ENCODE results near the gene CDK7. TPM values are rescaled to one million over a fixed set of nuclear protein-coding genes. Genes with fewer than 3 reads are reported as not detected.
"Not testable (repeated sequence)": the region's sequence is repeated elsewhere in the genome, so short reads cannot be mapped to it uniquely, and the experiment has no call there.

Gene CDK7
- total RNA-seq, 4 donors from 2014 or later, result 16.1 to 27.4 (median 23.5) TPM

- TF ChIP-seq POLR2AphosphoS5 (IDR thresholded peaks at IDR 0.05), result no peak
- TF ChIP-seq EP300 (IDR thresholded peaks at IDR 0.05), result no peak
- no peak for TF ChIP-seq POLR2A (IDR thresholded peaks at IDR 0.05; ENCODE audit: low read depth)
- TF ChIP-seq CTCF (IDR thresholded peaks at IDR 0.05), result no peak
- Histone ChIP-seq H3K27ac (replicated peaks in 1 of 4) (no peak overlapping the region), H3K27me3 (no peaks in the 10 kb centered on the region), H3K4me3 (no peak overlapping the region), H3K9me3 (no peaks in the 10 kb centered on the region), H3K36me3 (peaks cover 0 to 10% (median 4%) of the 10 kb centered on the region in 4 donors), H3K4me1 (peaks cover 18 to 24% (median 23%) of the 10 kb centered on the region in 4 donors)
- no peak for DNase-seq (ENCODE audit: extremely low spot score)
- intact Hi-C loops (cut with DNase I), result loop anchor here (2.0 to 10.0 kb wide), 3 partner anchors 15 to 128 kb away; partner anchors contain the start of genes CCNB1, CDK7 and SLC30A5
Observed at GRCh38 chr5:69219939-69220338, 14.7 kb upstream of the CDK7 start.

GRCh38 chr5:69220371-69220770 lies 14.3 kb upstream of the CDK7 start:
- H3K27ac ChIP-seq (replicated peaks in 1 of 4); DNase-seq (ENCODE audit: extremely low spot score); H3K27me3 ChIP-seq; intact Hi-C loops (cut with DNase I); H3K9me3 ChIP-seq; H3K4me3 ChIP-seq: not testable (repeated sequence)
- Histone ChIP-seq H3K4me1 (peaks cover 18 to 24% (median 23%) of the 10 kb centered on the region in 4 donors), H3K36me3 (peaks cover 0 to 14% (median 7%) of the 10 kb centered on the region in 4 donors)
- 98% methylated on average over 16 of the region's 18 CpGs for WGBS

- H3K27ac ChIP-seq (replicated peaks in 1 of 4); H3K9me3 ChIP-seq; H3K4me3 ChIP-seq; intact Hi-C loops (cut with DNase I); DNase-seq (ENCODE audit: extremely low spot score); H3K27me3 ChIP-seq: not testable (repeated sequence)
- WGBS, result 90% methylated on average over 8 of the region's 9 CpGs
- H3K4me1 ChIP-seq, result peaks cover 18 to 24% (median 23%) of the 10 kb centered on the region in 4 donors
- peaks cover 0 to 19% (median 7%) of the 10 kb centered on the region in 4 donors for H3K36me3 ChIP-seq
Observed at GRCh38 chr5:69220833-69221232, 13.9 kb upstream of the CDK7 start.

- Histone ChIP-seq H3K27ac (replicated peaks in 1 of 4) (no peak overlapping the region), H3K9me3 (no peaks in the 10 kb centered on the region), H3K4me3 (no peak overlapping the region), H3K36me3 (peaks cover 17 to 52% (median 34%) of the 10 kb centered on the region in 4 donors), H3K27me3 (no peaks in the 10 kb centered on the region), H3K4me1 (peaks cover 4 to 8% (median 6%) of the 10 kb centered on the region in 4 donors)
- TF ChIP-seq POLR2A (IDR thresholded peaks at IDR 0.05; ENCODE audit: low read depth) (no peak), CTCF (IDR thresholded peaks at IDR 0.05) (no peak), POLR2AphosphoS5 (IDR thresholded peaks at IDR 0.05) (no peak), EP300 (IDR thresholded peaks at IDR 0.05) (no peak)
- no peak for DNase-seq (ENCODE audit: extremely low spot score)
- intact Hi-C loops (cut with DNase I), result no loop called here
- 95% methylated on average over 8 of the region's 8 CpGs for WGBS
Observed at GRCh38 chr5:69224520-69224919, 10.2 kb upstream of the CDK7 start.

GRCh38 chr5:69225860-69226259 lies 8.8 kb upstream of the CDK7 start:
- no peak overlapping the region for H3K27ac ChIP-seq (replicated peaks in 1 of 4)
- no peaks in the 10 kb centered on the region for H3K27me3 ChIP-seq
- TF ChIP-seq EP300 (IDR thresholded peaks at IDR 0.05), result no peak
- TF ChIP-seq CTCF (IDR thresholded peaks at IDR 0.05), result no peak
- no peak for TF ChIP-seq POLR2A (IDR thresholded peaks at IDR 0.05; ENCODE audit: low read depth)
- no peak for TF ChIP-seq POLR2AphosphoS5 (IDR thresholded peaks at IDR 0.05)
- peaks cover 20 to 61% (median 45%) of the 10 kb centered on the region in 4 donors for H3K36me3 ChIP-seq
- no peak for DNase-seq (ENCODE audit: extremely low spot score)
- H3K4me3 ChIP-seq, result no peak overlapping the region
- intact Hi-C loops (cut with DNase I), result no loop called here
- 94% methylated on average over 4 of the region's 4 CpGs for WGBS
- no peaks in the 10 kb centered on the region for H3K4me1 ChIP-seq
- H3K9me3 ChIP-seq, result no peaks in the 10 kb centered on the region

GRCh38 chr5:69230181-69230580 lies 4.5 kb upstream of the CDK7 start:
- no peak for DNase-seq (ENCODE audit: extremely low spot score)
- intact Hi-C loops (cut with DNase I), result loop anchor here (10.0 kb wide), 1 partner anchor 105 kb away; the partner anchor contains the start of gene CCDC125
- Histone ChIP-seq H3K27ac (replicated peaks in 1 of 4) (no peak overlapping the region), H3K4me3 (no peak overlapping the region), H3K27me3 (no peaks in the 10 kb centered on the region), H3K9me3 (no peaks in the 10 kb centered on the region), H3K4me1 (peaks cover 0 to 8% (median 5%) of the 10 kb centered on the region in 4 donors), H3K36me3 (peaks cover 20 to 55% (median 39%) of the 10 kb centered on the region in 4 donors)
- TF ChIP-seq CTCF (IDR thresholded peaks at IDR 0.05), result no peak
- TF ChIP-seq POLR2AphosphoS5 (IDR thresholded peaks at IDR 0.05), result no peak
- no peak for TF ChIP-seq EP300 (IDR thresholded peaks at IDR 0.05)
- no peak for TF ChIP-seq POLR2A (IDR thresholded peaks at IDR 0.05; ENCODE audit: low read depth)
- 94% methylated on average over 2 of the region's 2 CpGs for WGBS
